Nephron (organoid): ENCODE measurements around the gene ARHGEF37.

ENCODE experiments used
- H3K27ac Mint-ChIP-seq, 3 experiments: 2 replicates each; pipeline ENCODE4 v1.8.0; 2020; ENCODE audit warnings: mixed read lengths in 3 of 3, mild to moderate bottlenecking in 2 of 3, moderate library complexity in 1 of 3
- H3K27me3 Mint-ChIP-seq: 2 replicates; pipeline ENCODE4 v1.8.0; 2021; ENCODE audit warnings: low read depth, mild to moderate bottlenecking, moderate library complexity, mixed read lengths
- H3K36me3 Mint-ChIP-seq: 2 replicates; pipeline ENCODE4 v1.8.0; 2020; ENCODE audit warnings: low read depth, mixed read lengths
- H3K4me1 Mint-ChIP-seq: 2 replicates; pipeline ENCODE4 v1.8.0; 2020; ENCODE audit warnings: mixed read lengths
- H3K4me3 Mint-ChIP-seq, 3 experiments: 2 replicates each; pipeline ENCODE4 v1.8.0; 2020; ENCODE audit warnings: mild to moderate bottlenecking in 3 of 3, mixed read lengths in 3 of 3, moderate library complexity in 2 of 3
- H3K9me3 Mint-ChIP-seq: 2 replicates; pipeline ENCODE4 v1.8.0; 2020; ENCODE audit warnings: mixed read lengths
- TF ChIP-seq, protein P1 (sequence below), 3 experiments: fragments of 200-600 bp; sonication (generic); IDR thresholded peaks; one replicate each; pipeline ENCODE4 v1.5.0; 2021; ENCODE audit warnings: antibody characterized with exemption in 3 of 3; ENCODE audit not compliant: unreplicated experiment in 3 of 3

ARHGEF37 gene

DNA sequence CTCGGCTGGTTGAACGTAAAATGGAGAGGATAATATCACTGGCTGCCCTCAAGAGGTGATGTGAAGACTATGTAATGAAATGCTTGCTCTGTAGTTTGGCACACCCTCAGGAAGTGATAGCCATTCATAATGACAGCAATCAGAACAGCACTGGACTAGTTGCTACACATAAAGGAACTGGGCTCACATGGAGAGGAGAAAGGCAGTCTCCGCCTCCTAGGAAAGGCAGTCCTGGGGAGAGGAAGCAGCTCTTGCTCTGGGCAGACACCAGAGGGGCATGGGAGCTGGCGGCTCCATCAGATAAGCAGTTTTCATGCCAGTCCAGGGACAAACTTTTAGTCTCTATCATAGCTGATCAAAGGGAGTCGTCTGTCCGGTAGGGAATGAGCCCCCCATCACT, 46.9 kb downstream of the ARHGEF37 start:
- Mint-ChIP-seq H3K27me3 (no peaks in the 10 kb centered on the region), H3K4me3 (no peak overlapping the region), H3K9me3 (no peaks in the 10 kb centered on the region), H3K36me3 (no peaks in the 10 kb centered on the region), H3K27ac (no peak overlapping the region), H3K4me1 (peaks cover 10% of the 10 kb centered on the region)
- TF ChIP-seq, protein P1, sequence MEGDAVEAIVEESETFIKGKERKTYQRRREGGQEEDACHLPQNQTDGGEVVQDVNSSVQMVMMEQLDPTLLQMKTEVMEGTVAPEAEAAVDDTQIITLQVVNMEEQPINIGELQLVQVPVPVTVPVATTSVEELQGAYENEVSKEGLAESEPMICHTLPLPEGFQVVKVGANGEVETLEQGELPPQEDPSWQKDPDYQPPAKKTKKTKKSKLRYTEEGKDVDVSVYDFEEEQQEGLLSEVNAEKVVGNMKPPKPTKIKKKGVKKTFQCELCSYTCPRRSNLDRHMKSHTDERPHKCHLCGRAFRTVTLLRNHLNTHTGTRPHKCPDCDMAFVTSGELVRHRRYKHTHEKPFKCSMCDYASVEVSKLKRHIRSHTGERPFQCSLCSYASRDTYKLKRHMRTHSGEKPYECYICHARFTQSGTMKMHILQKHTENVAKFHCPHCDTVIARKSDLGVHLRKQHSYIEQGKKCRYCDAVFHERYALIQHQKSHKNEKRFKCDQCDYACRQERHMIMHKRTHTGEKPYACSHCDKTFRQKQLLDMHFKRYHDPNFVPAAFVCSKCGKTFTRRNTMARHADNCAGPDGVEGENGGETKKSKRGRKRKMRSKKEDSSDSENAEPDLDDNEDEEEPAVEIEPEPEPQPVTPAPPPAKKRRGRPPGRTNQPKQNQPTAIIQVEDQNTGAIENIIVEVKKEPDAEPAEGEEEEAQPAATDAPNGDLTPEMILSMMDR (IDR thresholded peaks at IDR 0.05; ENCODE audit: unreplicated experiment in 3 of 3) = no peak

DNA sequence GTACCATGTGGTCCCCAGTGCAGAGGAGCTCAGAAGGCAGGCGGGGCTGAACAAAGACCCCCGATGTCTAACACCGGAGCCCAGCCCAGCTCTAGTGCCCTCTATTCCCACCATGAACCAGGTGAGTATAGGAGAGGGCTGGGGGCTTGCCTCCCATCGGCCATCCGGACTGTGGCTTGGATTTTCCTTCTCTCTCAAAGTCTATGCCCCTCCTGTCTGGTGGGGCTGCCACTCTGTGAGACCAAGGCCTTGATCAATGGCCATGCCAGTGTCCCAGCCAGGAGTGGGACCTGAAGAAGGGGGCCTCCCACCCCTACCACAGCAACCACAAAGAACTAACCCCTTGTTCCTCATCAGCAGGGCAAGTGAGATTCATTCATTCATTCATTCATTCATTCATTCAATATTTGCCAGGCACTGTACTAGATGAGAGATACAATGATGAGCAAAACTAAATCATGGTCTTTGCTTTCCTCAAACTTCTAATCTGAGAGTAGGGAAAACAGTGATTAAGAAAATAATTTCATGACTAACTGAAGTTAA, 47.6 kb downstream of the ARHGEF37 start:
- H3K27ac Mint-ChIP-seq = no peak overlapping the region
- no peaks in the 10 kb centered on the region for H3K9me3 Mint-ChIP-seq
- H3K4me3 Mint-ChIP-seq = no peak overlapping the region

DNA sequence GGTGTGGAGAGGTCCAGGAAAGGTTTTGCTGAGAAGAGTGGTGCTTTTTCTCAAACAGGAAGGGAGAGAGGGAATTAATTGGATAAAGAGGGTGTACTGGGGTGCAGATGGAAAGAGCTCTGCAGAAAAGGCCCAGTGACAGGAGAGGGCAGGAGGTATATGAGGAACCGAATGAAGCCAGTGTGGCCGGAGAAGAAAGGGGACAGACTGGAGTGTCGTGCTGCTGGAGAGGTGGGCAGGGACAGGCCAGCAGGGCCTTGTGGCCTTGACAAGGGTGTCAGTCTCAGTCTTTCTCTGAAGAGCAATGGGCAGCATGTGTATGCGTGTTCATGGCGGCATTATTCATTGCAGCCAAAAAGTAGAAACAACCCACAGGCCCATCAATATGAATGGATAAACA, 48.1 kb downstream of the ARHGEF37 start:
- H3K27ac Mint-ChIP-seq = no peak overlapping the region
- H3K27me3 Mint-ChIP-seq = no peaks in the 10 kb centered on the region
- no peaks in the 10 kb centered on the region for H3K36me3 Mint-ChIP-seq
- H3K4me1 Mint-ChIP-seq = peaks cover 10% of the 10 kb centered on the region
- no peak overlapping the region for H3K4me3 Mint-ChIP-seq
- TF ChIP-seq, protein P1 (IDR thresholded peaks at IDR 0.05; ENCODE audit: unreplicated experiment in 3 of 3) = no peak
- H3K9me3 Mint-ChIP-seq = no peaks in the 10 kb centered on the region

More for the DNA sequence above, 47.6 kb downstream of the ARHGEF37 start:
- Mint-ChIP-seq H3K36me3 (no peaks in the 10 kb centered on the region), H3K4me1 (peaks cover 10% of the 10 kb centered on the region), H3K27me3 (no peaks in the 10 kb centered on the region)
- TF ChIP-seq, protein P1 (IDR thresholded peaks at IDR 0.05; ENCODE audit: unreplicated experiment in 3 of 3) = no peak

DNA sequence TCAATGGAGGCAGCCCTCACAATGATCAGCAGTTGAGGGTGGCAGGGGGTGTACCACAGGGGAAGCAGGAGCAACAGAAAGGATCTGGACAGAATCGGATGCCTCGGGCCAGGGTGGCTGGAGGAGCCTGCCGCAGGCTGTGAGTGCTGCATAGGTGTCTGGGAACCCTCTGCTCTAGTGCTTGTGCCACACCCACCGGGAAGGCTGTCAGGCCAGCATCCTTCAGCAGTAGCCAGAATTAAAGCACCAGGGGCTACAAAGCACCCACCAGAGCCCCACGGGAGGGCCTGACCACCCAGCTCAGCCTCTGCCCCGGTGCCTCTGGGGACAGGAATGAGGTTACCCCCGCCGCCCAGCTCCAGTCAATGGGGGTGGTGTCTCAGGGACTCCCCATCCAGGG, 49.0 kb downstream of the ARHGEF37 start:
- no peak overlapping the region for H3K27ac Mint-ChIP-seq
- H3K27me3 Mint-ChIP-seq = no peaks in the 10 kb centered on the region
- peaks cover 10% of the 10 kb centered on the region for H3K4me1 Mint-ChIP-seq
- no peaks in the 10 kb centered on the region for H3K36me3 Mint-ChIP-seq
- H3K9me3 Mint-ChIP-seq = no peaks in the 10 kb centered on the region
- TF ChIP-seq, protein P1 (IDR thresholded peaks at IDR 0.05; ENCODE audit: unreplicated experiment in 3 of 3) = no peak
- H3K4me3 Mint-ChIP-seq = no peak overlapping the region

DNA sequence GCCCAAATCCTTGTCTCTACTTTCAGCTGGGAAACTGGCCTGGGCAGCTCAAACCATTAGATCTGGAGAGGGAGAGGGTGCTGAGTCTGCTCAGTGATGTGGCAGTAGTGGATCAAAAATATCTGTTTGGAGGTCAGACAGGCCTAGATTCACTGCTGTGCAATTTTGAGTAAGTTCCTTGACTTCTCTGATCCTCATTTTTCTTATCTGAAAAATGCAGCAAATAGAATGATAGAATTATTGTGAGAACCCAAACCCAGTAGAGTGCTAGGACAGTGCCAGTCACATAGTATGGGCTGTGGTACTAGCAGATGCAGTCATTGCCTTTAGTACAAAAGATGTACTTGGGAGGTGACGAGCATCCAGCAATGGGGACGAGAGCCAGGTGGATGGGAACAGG, 50.2 kb downstream of the ARHGEF37 start:
- TF ChIP-seq, protein P1 (IDR thresholded peaks at IDR 0.05; ENCODE audit: unreplicated experiment in 3 of 3) = no peak
- Mint-ChIP-seq H3K4me1 (peaks cover 10% of the 10 kb centered on the region), H3K27ac (no peak overlapping the region), H3K36me3 (no peaks in the 10 kb centered on the region), H3K4me3 (no peak overlapping the region), H3K27me3 (no peaks in the 10 kb centered on the region), H3K9me3 (no peaks in the 10 kb centered on the region)
